SU-DHL-6 (cell line): ENCODE measurements around the gene GJA10.

Experiments used
- H2AFZ ChIP-seq: fragments of 200-600 bp; sonication (generic); 2 replicates; pipeline ENCODE4 v1.6.1; 2014; ENCODE audit warnings: low read depth, mild to moderate bottlenecking, moderate library complexity, mixed read lengths, antibody characterized with exemption, low read length; ENCODE audit not compliant: severe bottlenecking
- H3F3A ChIP-seq: fragments of 200-600 bp; shearing (Covaris generic); 2 replicates; pipeline ENCODE4 v1.6.0; 2016; ENCODE audit warnings: antibody characterized with exemption, mild to moderate bottlenecking; ENCODE audit not compliant: insufficient read depth
- H3K27ac ChIP-seq: fragments of 200-600 bp; sonication (generic); 2 replicates; pipeline ENCODE4 v1.5.1; 2016; ENCODE audit warnings: low read depth, mild to moderate bottlenecking, low read length, moderate library complexity, mixed read lengths
- H3K27me3 ChIP-seq: fragments of 200-600 bp; sonication (generic), shearing (Covaris generic); 2 replicates; pipeline ENCODE4 v1.6.0; 2014; ENCODE audit warnings: mild to moderate bottlenecking, low read length
- H3K36me3 ChIP-seq: fragments of 200-600 bp; sonication (generic); 2 replicates; pipeline ENCODE4 v1.6.1; 2014; ENCODE audit warnings: mild to moderate bottlenecking, low read length, mixed read lengths
- H3K4me2 ChIP-seq: fragments of 300-600, 200-600 bp; shearing (Covaris generic), sonication (generic); 2 replicates; pipeline ENCODE4 v1.6.0; 2014; ENCODE audit warnings: low read length, low read depth, mild to moderate bottlenecking; ENCODE audit not compliant: poor library complexity, severe bottlenecking
- H3K4me3 ChIP-seq: fragments of 200-600 bp; sonication (generic); 2 replicates; pipeline ENCODE4 v1.5.1; 2014; ENCODE audit warnings: antibody characterized with exemption, low read length, mild to moderate bottlenecking, mixed read lengths; ENCODE audit not compliant: insufficient read depth, poor library complexity, severe bottlenecking
- H3K79me2 ChIP-seq: fragments of 200-600 bp; sonication (generic); 2 replicates; pipeline ENCODE4 v1.6.1; 2014; ENCODE audit warnings: mild to moderate bottlenecking, low read length, moderate library complexity; ENCODE audit not compliant: insufficient read depth
- H3K9ac ChIP-seq: fragments of 200-600 bp; sonication (generic); 2 replicates; pipeline ENCODE4 v1.7.0; 2014; ENCODE audit warnings: mild to moderate bottlenecking, low read length
- H3K9me2 ChIP-seq: fragments of 200-600 bp; sonication (generic); replicated peaks from 2 replicates; pipeline ENCODE4 v1.6.1; 2014; ENCODE audit warnings: low read length; ENCODE audit not compliant: insufficient read depth
- H3K9me3 ChIP-seq: fragments of 200-600 bp; sonication (generic); 2 replicates; pipeline ENCODE4 v1.6.1; 2014; ENCODE audit warnings: low read length, mixed read lengths; ENCODE audit not compliant: insufficient read depth
- H4K20me1 ChIP-seq: fragments of 200-600 bp; sonication (generic); 2 replicates; pipeline ENCODE4 v1.6.1; 2014; ENCODE audit warnings: low read depth, mild to moderate bottlenecking, antibody characterized with exemption, low read length, moderate library complexity, mixed read lengths
- EZH2phosphoT487 ChIP-seq: fragments of 200-600 bp; sonication (generic), shearing (Covaris generic); conservative IDR thresholded peaks from 2 replicates; pipeline ENCODE4 v1.6.1; 2018; ENCODE audit warnings: mild to moderate bottlenecking, antibody characterized with exemption, low read length, moderate library complexity, mixed read lengths
- TF ChIP-seq, protein P1 (sequence below): fragments of 200-600 bp; sonication (generic); IDR thresholded peaks from one replicate; pipeline ENCODE4 v1.5.1; 2017; ENCODE audit warnings: antibody characterized with exemption, mild to moderate bottlenecking, low read length, moderate library complexity; ENCODE audit not compliant: insufficient read depth, poor library complexity, severe bottlenecking

GJA10 gene

DNA sequence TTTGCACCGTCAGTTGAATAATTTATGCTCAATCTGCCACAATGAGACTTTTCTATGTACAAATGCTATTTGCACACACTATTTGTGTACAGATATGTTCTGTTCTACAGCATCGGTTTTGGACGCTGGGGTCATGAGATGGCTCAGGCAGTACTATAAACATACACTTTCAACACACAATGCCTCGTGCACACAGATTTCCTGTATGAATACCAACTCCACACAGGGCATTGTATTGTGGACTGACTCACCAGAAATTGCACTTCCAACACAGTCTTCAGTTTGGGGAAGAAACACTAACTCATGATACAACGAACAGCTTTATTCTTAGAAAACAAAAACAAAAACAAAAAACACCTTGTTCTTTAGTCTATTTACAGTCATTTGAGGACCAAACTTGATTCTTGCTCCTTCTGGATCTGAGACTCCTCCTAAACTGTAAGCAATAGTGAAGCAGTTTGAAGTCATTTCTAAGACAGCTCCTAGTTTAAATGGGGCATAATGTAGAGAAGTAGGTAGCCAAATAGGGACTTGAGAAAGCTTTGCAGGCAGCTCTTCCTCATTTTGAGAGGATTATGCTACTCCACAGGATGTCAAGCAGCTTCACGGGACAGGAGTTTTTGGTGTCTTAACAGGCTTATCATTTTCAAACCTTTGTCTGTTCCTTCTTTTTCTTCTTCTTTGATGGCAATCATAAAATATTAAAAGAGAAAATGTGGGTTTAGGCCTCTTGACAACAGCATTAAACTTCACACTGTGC lies 33.7 kb downstream of the GJA10 start:
- no peaks in the 10 kb centered on the region for H3F3A ChIP-seq
- no peaks in the 10 kb centered on the region for H3K27me3 ChIP-seq
- no peaks in the 10 kb centered on the region for H3K79me2 ChIP-seq
- H3K9ac ChIP-seq: no peak overlapping the region
- no peak overlapping the region for H3K4me3 ChIP-seq
- no peaks in the 10 kb centered on the region for H3K9me3 ChIP-seq
- H3K27ac ChIP-seq: no peak overlapping the region
- H2AFZ ChIP-seq: no peak overlapping the region
- no peak for TF ChIP-seq EZH2phosphoT487
- TF ChIP-seq, protein P1, sequence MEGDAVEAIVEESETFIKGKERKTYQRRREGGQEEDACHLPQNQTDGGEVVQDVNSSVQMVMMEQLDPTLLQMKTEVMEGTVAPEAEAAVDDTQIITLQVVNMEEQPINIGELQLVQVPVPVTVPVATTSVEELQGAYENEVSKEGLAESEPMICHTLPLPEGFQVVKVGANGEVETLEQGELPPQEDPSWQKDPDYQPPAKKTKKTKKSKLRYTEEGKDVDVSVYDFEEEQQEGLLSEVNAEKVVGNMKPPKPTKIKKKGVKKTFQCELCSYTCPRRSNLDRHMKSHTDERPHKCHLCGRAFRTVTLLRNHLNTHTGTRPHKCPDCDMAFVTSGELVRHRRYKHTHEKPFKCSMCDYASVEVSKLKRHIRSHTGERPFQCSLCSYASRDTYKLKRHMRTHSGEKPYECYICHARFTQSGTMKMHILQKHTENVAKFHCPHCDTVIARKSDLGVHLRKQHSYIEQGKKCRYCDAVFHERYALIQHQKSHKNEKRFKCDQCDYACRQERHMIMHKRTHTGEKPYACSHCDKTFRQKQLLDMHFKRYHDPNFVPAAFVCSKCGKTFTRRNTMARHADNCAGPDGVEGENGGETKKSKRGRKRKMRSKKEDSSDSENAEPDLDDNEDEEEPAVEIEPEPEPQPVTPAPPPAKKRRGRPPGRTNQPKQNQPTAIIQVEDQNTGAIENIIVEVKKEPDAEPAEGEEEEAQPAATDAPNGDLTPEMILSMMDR: no peak
- no peaks in the 10 kb centered on the region for H4K20me1 ChIP-seq
- no peaks in the 10 kb centered on the region for H3K36me3 ChIP-seq
- H3K9me2 ChIP-seq: no peaks in the 10 kb centered on the region
- no peak overlapping the region for H3K4me2 ChIP-seq

DNA sequence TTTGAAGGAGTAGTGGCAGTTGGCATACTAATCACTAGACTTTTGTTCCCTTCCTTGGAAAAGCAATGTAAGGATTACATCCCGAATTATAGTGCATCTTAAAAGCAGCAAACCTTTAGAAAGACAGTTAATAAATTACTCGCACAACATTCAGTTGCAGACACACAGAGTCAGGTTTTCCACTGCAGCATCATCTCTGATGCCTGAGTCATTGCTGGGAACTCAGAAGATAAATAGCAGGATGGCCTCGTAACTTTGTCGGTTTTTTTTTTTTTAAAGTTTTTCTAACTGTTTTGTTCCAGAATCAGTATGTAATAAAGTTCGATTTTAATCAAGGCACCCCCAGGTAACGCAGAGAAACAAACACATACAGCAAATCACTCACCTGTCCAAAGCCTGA lies 34.3 kb downstream of the GJA10 start:
- no peak overlapping the region for H3K9ac ChIP-seq
- H3K27ac ChIP-seq: no peak overlapping the region
- H4K20me1 ChIP-seq: no peaks in the 10 kb centered on the region
- H3K27me3 ChIP-seq: no peaks in the 10 kb centered on the region
- no peaks in the 10 kb centered on the region for H3F3A ChIP-seq
- no peaks in the 10 kb centered on the region for H3K9me2 ChIP-seq
- no peaks in the 10 kb centered on the region for H3K36me3 ChIP-seq
- no peak overlapping the region for H3K4me2 ChIP-seq
- H3K79me2 ChIP-seq: no peaks in the 10 kb centered on the region
- no peaks in the 10 kb centered on the region for H3K9me3 ChIP-seq
- no peak overlapping the region for H2AFZ ChIP-seq
- TF ChIP-seq, protein P1: no peak
- TF ChIP-seq EZH2phosphoT487: no peak
- H3K4me3 ChIP-seq: no peak overlapping the region

DNA sequence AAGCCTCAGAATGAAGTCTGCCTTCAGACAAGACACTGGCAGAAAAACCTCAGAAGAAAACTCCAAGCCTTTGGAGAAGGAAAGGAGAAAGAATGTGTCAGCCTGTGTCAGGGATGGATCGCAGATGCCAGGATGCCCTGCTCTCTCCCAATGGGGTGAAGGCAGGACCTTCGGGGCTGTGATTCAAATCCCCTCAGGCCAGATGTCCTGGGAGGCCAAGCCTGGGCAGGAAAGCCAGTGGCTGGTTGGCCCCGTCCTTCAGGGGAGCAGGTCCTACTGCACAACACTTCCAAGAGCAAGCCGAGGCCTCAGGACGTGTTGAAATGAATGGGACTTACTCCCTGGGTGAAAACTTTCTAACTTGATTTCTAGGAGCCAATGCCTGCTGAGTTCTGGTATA lies 36.5 kb downstream of the GJA10 start:
- Histone ChIP-seq H3K79me2 (no peaks in the 10 kb centered on the region), H3F3A (no peaks in the 10 kb centered on the region), H3K9me2 (no peaks in the 10 kb centered on the region), H3K36me3 (no peaks in the 10 kb centered on the region), H3K4me2 (no peak overlapping the region), H3K27ac (no peak overlapping the region), H3K9ac (no peak overlapping the region), H3K4me3 (no peak overlapping the region), H2AFZ (no peak overlapping the region), H3K27me3 (no peaks in the 10 kb centered on the region), H4K20me1 (no peaks in the 10 kb centered on the region), H3K9me3 (no peaks in the 10 kb centered on the region)
- TF ChIP-seq, protein P1: no peak
- no peak for TF ChIP-seq EZH2phosphoT487
